Sigmoid colon (tissue), 4 donors: ENCODE data around the gene SKIC8.

ENCODE experiments used
- EP300 ChIP-seq, 4 donors: sonication (generic); formaldehyde crosslinking; IDR thresholded peaks; one replicate each; pipeline ENCODE4 v1.6.1; 2017; ENCODE audit warnings: antibody characterized with exemption in 4 of 4
- POLR2A ChIP-seq, 2 donors: fragments of 450-650 bp; IDR thresholded peaks; one replicate each; pipeline ENCODE4 v1.6.1; 2016; ENCODE audit warnings: antibody characterized with exemption in 2 of 2, mild to moderate bottlenecking in 2 of 2, moderate library complexity in 2 of 2
- TF ChIP-seq, protein P1 (sequence below), 4 experiments: fragments of 450-650 bp in 3 of 4; fragments of 200-600 bp in 1 of 4; IDR thresholded peaks; one replicate each; pipeline ENCODE4 v1.5.1; 2016 to 2019; ENCODE audit warnings: antibody characterized with exemption in 4 of 4, mild to moderate bottlenecking in 3 of 4, moderate library complexity in 2 of 4

DNA sequence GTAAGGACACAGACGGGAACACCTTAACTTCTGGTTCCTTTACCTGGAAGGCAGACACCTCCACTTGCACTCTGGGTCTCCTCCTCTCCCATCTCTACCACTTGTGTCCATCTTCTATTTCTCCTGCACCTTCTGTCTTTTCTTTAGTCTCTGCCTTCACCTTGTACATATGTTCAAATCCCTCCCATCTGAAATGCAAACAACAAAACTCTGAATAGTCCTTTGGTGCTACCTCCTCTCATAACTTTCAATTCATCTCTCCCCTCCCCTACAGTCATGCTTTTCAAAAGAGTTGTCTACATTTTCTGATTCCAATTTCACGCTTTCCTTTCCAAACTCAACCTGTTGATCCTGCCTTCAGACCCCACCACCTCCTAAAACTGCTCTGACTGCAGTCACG lies 35.4 kb upstream of the SKIC8 start:
- TF ChIP-seq POLR2A (IDR thresholded peaks at IDR 0.05), result no peak
- TF ChIP-seq, protein P1, sequence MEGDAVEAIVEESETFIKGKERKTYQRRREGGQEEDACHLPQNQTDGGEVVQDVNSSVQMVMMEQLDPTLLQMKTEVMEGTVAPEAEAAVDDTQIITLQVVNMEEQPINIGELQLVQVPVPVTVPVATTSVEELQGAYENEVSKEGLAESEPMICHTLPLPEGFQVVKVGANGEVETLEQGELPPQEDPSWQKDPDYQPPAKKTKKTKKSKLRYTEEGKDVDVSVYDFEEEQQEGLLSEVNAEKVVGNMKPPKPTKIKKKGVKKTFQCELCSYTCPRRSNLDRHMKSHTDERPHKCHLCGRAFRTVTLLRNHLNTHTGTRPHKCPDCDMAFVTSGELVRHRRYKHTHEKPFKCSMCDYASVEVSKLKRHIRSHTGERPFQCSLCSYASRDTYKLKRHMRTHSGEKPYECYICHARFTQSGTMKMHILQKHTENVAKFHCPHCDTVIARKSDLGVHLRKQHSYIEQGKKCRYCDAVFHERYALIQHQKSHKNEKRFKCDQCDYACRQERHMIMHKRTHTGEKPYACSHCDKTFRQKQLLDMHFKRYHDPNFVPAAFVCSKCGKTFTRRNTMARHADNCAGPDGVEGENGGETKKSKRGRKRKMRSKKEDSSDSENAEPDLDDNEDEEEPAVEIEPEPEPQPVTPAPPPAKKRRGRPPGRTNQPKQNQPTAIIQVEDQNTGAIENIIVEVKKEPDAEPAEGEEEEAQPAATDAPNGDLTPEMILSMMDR (IDR thresholded peaks at IDR 0.05), result no peak
- no peak for TF ChIP-seq EP300 (IDR thresholded peaks at IDR 0.05)
